ENCODE measurements around the gene SH3D19. TPM values are rescaled to one million over a fixed set of nuclear protein-coding genes. Genes with fewer than 3 reads are reported as not detected.

SH3D19 gene
- total RNA-seq, 2 donors from 2014 or later, result 94.8 to 143 TPM

GRCh38 chr4:151099976-151100417, 225.4 kb downstream of the SH3D19 start:
- peak overlapping the region; percentile 88 for H3K4me3 ChIP-seq
- no peaks in the 10 kb centered on the region for H3K9me3 ChIP-seq
- TF ChIP-seq, protein P1, sequence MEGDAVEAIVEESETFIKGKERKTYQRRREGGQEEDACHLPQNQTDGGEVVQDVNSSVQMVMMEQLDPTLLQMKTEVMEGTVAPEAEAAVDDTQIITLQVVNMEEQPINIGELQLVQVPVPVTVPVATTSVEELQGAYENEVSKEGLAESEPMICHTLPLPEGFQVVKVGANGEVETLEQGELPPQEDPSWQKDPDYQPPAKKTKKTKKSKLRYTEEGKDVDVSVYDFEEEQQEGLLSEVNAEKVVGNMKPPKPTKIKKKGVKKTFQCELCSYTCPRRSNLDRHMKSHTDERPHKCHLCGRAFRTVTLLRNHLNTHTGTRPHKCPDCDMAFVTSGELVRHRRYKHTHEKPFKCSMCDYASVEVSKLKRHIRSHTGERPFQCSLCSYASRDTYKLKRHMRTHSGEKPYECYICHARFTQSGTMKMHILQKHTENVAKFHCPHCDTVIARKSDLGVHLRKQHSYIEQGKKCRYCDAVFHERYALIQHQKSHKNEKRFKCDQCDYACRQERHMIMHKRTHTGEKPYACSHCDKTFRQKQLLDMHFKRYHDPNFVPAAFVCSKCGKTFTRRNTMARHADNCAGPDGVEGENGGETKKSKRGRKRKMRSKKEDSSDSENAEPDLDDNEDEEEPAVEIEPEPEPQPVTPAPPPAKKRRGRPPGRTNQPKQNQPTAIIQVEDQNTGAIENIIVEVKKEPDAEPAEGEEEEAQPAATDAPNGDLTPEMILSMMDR (IDR thresholded peaks at IDR 0.05), result no peak
- no peaks in the 10 kb centered on the region for H3K27me3 ChIP-seq (replicated peaks; ENCODE audit: insufficient read depth)
- no peak for DNase-seq (ENCODE audit: low spot score)
- H3K27ac ChIP-seq, result peak overlapping the region; percentile 80 to 85
- no peak for ATAC-seq (ENCODE audit: insufficient number of reproducible peaks, low FRiP score, low read depth)
- peaks cover 15 to 20% of the 10 kb centered on the region in 2 donors for H3K4me1 ChIP-seq (ENCODE audit: control insufficient read depth in 1 of 2, low read depth in 2 of 2)
- peaks cover 19% of the 10 kb centered on the region for H3K36me3 ChIP-seq

DNA sequence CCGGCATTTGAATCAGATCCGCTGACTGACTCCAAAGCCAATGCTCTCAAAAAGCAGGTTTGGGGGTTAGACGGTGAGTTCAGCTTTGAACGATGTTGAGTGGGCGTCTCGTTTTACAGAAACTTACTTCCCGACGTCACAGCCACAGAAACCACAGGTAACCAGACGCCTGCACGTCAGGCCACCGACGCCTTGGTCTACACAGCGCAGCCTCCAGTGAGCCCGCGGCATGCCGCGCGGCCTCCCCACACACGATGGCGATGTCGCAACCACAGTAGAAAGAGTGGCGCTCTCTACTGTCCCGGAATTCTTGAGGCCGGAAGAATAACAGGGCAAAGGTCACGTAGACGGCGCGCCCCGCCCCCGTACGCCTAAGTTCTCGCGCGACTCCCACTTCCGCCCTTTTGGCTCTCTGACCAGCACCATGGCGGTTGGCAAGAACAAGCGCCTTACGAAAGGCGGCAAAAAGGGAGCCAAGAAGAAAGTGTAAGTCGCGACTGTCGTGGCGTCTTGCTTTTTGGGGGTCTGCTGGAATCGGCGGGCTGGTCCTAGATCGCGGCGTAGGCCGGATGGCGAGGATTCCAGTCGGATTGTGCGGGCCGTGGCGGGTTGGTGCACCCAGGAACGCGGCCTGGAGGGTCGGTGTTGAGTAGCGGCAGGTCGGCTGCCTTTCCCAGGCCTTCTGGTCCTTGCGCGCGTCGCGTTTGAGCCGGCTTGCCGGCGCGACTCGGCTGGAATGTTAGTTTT, 226.0 kb downstream of the SH3D19 start, which contains the start of gene RPS3A:
Gene RPS3A, plus strand, starts transcription at position 400 of the 747 bp plus-strand sequence. Its CDS starts 25 bp downstream, at position 425.
- Histone ChIP-seq H3K27me3 (replicated peaks; ENCODE audit: insufficient read depth) (no peaks in the 10 kb centered on the region), H3K4me3 (peak within 1 kb of the TSS; percentile 88), H3K4me1 (ENCODE audit: control insufficient read depth in 1 of 2, low read depth in 2 of 2) (peaks cover 15 to 20% of the 10 kb centered on the region in 2 donors), H3K27ac (peak within 1 kb of the TSS; percentile 80 to 85), H3K36me3 (peaks cover 19% of the 10 kb centered on the region), H3K9me3 (no peaks in the 10 kb centered on the region)
- TF ChIP-seq, protein P1 (IDR thresholded peaks at IDR 0.05), result peak; percentile 40
- ATAC-seq (ENCODE audit: insufficient number of reproducible peaks, low FRiP score, low read depth), result peak; percentile 100
- DNase-seq (ENCODE audit: low spot score), result peak; percentile 86

DNA sequence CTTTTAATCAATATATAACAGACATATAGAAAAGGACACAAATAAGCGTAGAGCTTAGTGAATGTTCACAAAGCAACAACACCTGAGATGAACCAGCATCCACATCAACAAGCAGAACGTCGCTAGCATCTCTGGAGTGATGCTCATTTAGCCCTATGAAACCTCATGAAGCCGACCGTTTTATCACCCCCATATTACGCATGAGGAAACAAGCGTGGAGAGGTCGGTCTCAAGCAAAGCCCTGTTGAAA, 226.5 kb downstream of the SH3D19 start:
- no peak for ATAC-seq (ENCODE audit: insufficient number of reproducible peaks, low FRiP score, low read depth)

DNA sequence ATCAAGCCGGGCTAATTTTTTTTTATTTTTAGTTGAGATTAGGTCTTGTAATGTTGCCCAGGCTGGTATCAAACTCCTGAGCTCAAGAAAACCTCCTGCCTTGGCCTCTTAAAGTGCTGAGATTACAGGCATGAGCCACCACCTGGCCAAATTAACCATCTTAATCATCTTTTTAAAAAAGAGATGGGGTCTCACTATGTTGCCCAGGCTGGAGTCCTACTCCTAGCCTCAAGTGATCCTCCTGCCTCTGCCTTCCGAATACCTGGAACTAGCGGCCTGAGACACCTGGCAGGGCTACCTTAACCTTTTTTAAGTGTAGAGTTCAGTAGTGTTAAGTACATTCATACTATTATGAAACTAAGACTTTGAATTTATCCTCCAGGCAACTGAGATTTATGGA, 227.6 kb downstream of the SH3D19 start:
- H3K36me3 ChIP-seq, result peaks cover 6% of the 10 kb centered on the region
- H3K27me3 ChIP-seq (replicated peaks; ENCODE audit: insufficient read depth), result no peaks in the 10 kb centered on the region
- H3K27ac ChIP-seq, result no peak overlapping the region
- no peaks in the 10 kb centered on the region for H3K9me3 ChIP-seq
- no peak overlapping the region for H3K4me3 ChIP-seq
- DNase-seq (ENCODE audit: low spot score) (no peak), ATAC-seq (ENCODE audit: insufficient number of reproducible peaks, low FRiP score, low read depth) (no peak)
- peaks cover 15 to 20% of the 10 kb centered on the region in 2 donors for H3K4me1 ChIP-seq (ENCODE audit: control insufficient read depth in 1 of 2, low read depth in 2 of 2)
- TF ChIP-seq, protein P1 (IDR thresholded peaks at IDR 0.05), result no peak

More for the DNA sequence above, 226.5 kb downstream of the SH3D19 start:
- TF ChIP-seq, protein P1 (IDR thresholded peaks at IDR 0.05), result no peak
- Histone ChIP-seq H3K36me3 (peaks cover 16% of the 10 kb centered on the region), H3K4me3 (peak overlapping the region; percentile 88), H3K4me1 (ENCODE audit: control insufficient read depth in 1 of 2, low read depth in 2 of 2) (peaks cover 15 to 20% of the 10 kb centered on the region in 2 donors), H3K9me3 (no peaks in the 10 kb centered on the region), H3K27ac (peak overlapping the region in 1 of 2 donors; percentile 22), H3K27me3 (replicated peaks; ENCODE audit: insufficient read depth) (no peaks in the 10 kb centered on the region)
- DNase-seq (ENCODE audit: low spot score), result no peak

DNA sequence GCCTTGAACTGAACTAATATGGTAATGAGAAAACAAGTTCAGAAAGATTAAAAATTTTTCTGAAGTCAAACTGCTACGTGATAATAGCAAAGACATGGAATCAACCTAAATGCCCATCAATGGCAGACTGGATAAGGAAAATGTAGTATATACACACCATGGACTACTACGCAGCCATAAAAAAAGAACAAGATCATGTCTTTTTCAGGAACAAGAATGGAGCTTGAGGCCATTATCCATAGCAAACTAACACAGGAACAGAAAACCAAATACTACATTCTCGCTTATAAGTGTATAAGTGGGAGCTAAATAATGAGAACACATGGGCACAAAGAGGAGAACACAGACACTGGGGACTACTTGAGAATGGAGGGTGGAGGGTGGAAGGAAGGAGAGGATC, 230.3 kb downstream of the SH3D19 start:
- no peaks in the 10 kb centered on the region for H3K36me3 ChIP-seq
- H3K27me3 ChIP-seq (replicated peaks; ENCODE audit: insufficient read depth), result no peaks in the 10 kb centered on the region
- ATAC-seq (ENCODE audit: insufficient number of reproducible peaks, low FRiP score, low read depth) (no peak), DNase-seq (ENCODE audit: low spot score) (no peak)
- H3K4me3 ChIP-seq, result no peak overlapping the region
- no peaks in the 10 kb centered on the region for H3K4me1 ChIP-seq (ENCODE audit: control insufficient read depth in 1 of 2, low read depth in 2 of 2)
- H3K27ac ChIP-seq, result no peak overlapping the region
- no peaks in the 10 kb centered on the region for H3K9me3 ChIP-seq
- TF ChIP-seq, protein P1 (IDR thresholded peaks at IDR 0.05), result no peak

Measured in thoracic aorta (tissue), 2 donors.